Rectal smooth muscle tissue (tissue), 1 donor: ENCODE results near the gene HMCN1.
"Not testable (repeated sequence)": the region's sequence is repeated elsewhere in the genome, so short reads cannot be mapped to it uniquely, and the experiment has no call there.

Experiments
- H3K27ac ChIP-seq: one replicate; pipeline ENCODE4 v1.7.0; 2013; ENCODE audit warnings: low read depth, low read length, inconsistent platforms
- H3K27me3 ChIP-seq: one replicate; pipeline ENCODE4 v1.7.0; 2013; ENCODE audit warnings: low read length; ENCODE audit not compliant: control insufficient read depth, insufficient read depth
- H3K36me3 ChIP-seq: one replicate; pipeline ENCODE4 v1.7.0; 2013; ENCODE audit warnings: low read length; ENCODE audit not compliant: control insufficient read depth, insufficient read depth
- H3K4me1 ChIP-seq: one replicate; pipeline ENCODE4 v1.7.0; 2013; ENCODE audit warnings: low read length; ENCODE audit not compliant: control insufficient read depth, insufficient read depth
- H3K4me3 ChIP-seq: one replicate; pipeline ENCODE4 v1.7.0; 2013; ENCODE audit warnings: low read length
- H3K9ac ChIP-seq: one replicate; pipeline ENCODE4 v1.7.0; 2013; ENCODE audit warnings: low read length

HMCN1 gene

DNA sequence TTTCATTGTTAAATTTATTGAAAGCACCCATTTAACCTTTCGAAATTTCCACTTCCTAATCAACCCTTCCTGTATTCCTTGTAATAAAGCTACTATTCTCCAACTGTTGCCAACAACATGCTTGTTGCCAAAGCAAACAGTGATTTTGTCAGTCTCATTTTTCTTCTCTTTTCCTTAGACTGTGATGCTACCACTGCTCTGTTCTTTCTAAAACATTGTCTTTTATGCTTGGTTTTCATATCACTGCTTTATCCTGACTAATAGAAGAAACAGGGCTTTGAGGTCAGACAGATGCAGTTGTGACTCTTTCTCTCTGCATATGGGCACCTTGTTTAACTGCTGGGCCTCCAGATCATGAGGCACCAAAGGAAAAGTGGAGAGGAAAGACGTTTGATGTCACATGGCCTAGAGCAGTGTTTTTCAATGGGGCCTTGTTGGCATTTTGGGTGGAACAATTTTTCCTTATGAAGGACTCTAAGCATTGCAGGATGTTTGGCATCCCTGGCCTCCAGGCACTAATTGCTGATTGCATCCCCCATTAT is 56.1 kb downstream of the HMCN1 start:
- H3K4me1 ChIP-seq: no peaks in the 10 kb centered on the region
- H3K27ac ChIP-seq: no peak overlapping the region
- H3K4me3 ChIP-seq: no peak overlapping the region
- H3K9ac ChIP-seq: no peak overlapping the region
- no peaks in the 10 kb centered on the region for H3K36me3 ChIP-seq
- no peaks in the 10 kb centered on the region for H3K27me3 ChIP-seq

DNA sequence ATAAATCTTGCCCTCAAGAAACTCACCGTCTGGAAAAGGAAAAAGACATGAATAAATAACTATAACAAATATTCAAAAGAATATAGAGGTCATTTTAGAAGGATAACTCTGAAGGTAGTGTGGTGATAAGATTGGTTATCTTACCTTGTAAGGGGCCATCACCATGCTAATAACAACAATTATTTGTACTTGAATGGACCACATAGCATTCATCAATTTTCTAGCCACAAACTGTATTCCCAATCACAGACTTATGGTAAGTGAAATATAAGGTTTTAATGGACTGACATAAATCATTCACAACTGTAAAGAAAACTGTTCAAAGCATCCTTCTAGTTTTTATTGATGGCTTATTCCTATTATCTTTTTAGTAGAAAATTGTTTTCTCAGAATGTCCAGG is 57.8 kb downstream of the HMCN1 start:
- no peak overlapping the region for H3K9ac ChIP-seq
- no peaks in the 10 kb centered on the region for H3K27me3 ChIP-seq
- no peaks in the 10 kb centered on the region for H3K4me1 ChIP-seq
- no peak overlapping the region for H3K4me3 ChIP-seq
- H3K27ac ChIP-seq: no peak overlapping the region
- H3K36me3 ChIP-seq: no peaks in the 10 kb centered on the region

DNA sequence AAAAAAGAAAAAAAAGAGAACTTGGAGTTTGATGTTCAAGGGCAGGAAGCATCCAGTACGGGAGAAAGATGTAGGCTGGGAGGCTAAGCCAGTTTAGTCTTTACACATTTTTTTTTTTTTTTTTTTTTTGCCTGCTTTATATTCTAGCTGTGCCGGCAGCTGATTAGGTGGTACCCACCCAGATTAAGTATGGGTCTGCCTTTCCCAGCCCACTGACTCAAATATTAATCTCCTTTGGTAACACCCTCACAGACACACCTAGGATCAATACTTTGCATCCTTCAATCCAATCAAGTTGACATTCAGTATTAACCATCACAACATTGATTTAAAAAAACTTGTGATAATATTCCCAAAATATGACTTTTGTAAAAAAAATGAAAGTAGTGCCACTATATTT is 60.3 kb downstream of the HMCN1 start:
- not testable (repeated sequence) for H3K27ac ChIP-seq, H3K36me3 ChIP-seq, H3K27me3 ChIP-seq, H3K9ac ChIP-seq, H3K4me3 ChIP-seq, H3K4me1 ChIP-seq

DNA sequence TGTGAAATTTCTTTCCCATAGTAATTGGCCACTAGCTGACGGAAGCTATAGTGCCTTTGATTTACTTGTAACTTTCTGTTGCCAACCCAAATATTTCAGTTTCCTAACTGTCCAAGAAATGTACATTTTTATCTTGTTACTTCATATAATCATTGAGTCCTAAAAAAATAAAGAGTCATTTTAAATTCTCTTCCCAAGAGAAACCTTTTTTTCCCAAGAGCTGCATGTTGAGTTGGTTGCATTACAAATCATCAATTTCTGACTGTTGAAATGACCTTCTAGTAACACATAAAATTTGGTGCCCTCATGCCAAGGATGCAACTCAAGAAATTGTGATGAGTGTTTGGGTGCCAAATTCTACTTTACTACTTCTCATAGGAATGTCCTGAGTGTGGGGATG is 61.0 kb downstream of the HMCN1 start:
- Histone ChIP-seq H3K27me3 (no peaks in the 10 kb centered on the region), H3K27ac (no peak overlapping the region), H3K36me3 (no peaks in the 10 kb centered on the region), H3K9ac (no peak overlapping the region), H3K4me1 (no peaks in the 10 kb centered on the region), H3K4me3 (no peak overlapping the region)

DNA sequence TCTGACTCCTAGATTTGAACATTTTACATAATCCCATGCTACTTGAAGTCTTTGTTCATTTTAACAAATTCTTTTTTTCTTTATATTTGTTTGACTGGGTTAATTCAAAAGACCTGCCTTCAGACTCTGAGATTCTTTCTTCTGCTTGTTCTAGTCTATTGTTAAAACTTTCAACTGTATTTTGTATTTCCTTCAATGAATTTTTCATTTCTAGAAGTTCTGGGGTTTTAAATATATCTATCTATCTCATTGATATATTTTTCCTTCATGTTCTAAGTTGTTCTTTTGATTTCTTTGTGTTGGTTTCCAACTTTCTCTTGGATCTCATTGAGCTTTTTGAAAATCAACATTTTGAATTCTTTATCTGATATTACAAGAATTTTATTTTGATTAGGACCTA is 64.3 kb downstream of the HMCN1 start:
- no peaks in the 10 kb centered on the region for H3K36me3 ChIP-seq
- no peak overlapping the region for H3K4me3 ChIP-seq
- no peak overlapping the region for H3K27ac ChIP-seq
- no peaks in the 10 kb centered on the region for H3K27me3 ChIP-seq
- no peaks in the 10 kb centered on the region for H3K4me1 ChIP-seq
- H3K9ac ChIP-seq: no peak overlapping the region

DNA sequence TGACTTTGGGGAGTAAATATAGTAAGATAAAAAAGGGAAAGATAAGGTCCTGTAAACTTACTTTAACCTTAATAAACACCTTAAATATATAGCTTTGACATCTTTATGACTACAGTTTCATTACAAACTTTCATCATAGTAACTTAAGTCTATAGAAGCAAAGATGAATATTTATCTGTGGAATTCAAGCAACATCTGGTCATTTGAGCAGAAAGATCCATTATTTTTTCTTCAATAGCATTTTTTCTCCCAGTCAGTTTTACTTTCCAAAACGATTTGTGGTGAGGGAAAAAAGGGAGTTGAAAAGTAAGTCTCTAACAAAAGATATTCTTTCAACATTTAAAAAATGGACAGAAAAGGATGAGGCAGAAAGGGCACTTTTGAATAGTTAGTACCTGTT is 69.0 kb downstream of the HMCN1 start:
- Histone ChIP-seq H3K36me3 (no peaks in the 10 kb centered on the region), H3K4me3 (no peak overlapping the region), H3K9ac (no peak overlapping the region), H3K4me1 (no peaks in the 10 kb centered on the region), H3K27me3 (no peaks in the 10 kb centered on the region), H3K27ac (no peak overlapping the region)

DNA sequence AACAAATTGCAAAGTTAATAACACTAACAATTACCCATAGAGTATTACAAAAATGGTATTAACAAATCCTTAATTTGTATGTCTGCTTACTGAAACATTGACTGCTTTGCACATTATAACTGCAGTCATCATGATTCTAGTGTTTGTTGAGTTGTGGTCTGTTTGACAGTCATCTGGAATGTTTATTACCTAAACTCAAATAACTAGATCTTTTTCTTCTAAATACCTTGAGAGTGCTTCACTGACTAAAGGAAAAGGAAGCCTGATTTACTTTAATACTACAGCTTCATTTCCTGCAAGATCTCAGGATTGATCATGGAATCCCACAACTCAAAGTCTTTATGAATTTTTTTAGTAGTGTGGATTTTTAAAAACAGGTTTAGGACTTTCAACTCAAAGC is 70.0 kb downstream of the HMCN1 start:
- no peaks in the 10 kb centered on the region for H3K27me3 ChIP-seq
- H3K4me3 ChIP-seq: no peak overlapping the region
- H3K36me3 ChIP-seq: no peaks in the 10 kb centered on the region
- H3K4me1 ChIP-seq: no peaks in the 10 kb centered on the region
- H3K9ac ChIP-seq: no peak overlapping the region
- H3K27ac ChIP-seq: no peak overlapping the region

DNA sequence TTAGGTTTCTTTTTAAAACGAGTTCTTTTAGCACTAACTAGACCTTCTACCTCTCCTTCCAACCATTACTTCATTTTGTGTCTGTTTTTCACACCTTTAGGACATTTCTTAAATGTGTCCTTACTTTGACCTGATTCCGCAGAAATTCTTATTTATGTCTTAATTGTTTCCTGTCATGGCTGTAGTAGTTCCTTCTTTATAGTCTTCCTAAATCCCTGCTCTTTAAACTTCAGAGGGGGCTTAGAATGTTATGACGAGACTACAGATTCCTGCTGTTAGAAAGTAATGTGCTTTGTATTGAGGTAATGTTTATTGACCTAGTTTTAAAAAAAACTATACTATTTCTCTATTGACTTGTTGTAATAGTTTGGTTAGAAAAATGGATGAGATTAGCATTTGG is 70.4 kb downstream of the HMCN1 start:
- H3K4me1 ChIP-seq: no peaks in the 10 kb centered on the region
- no peak overlapping the region for H3K4me3 ChIP-seq
- H3K27ac ChIP-seq: no peak overlapping the region
- H3K27me3 ChIP-seq: no peaks in the 10 kb centered on the region
- no peaks in the 10 kb centered on the region for H3K36me3 ChIP-seq
- no peak overlapping the region for H3K9ac ChIP-seq

DNA sequence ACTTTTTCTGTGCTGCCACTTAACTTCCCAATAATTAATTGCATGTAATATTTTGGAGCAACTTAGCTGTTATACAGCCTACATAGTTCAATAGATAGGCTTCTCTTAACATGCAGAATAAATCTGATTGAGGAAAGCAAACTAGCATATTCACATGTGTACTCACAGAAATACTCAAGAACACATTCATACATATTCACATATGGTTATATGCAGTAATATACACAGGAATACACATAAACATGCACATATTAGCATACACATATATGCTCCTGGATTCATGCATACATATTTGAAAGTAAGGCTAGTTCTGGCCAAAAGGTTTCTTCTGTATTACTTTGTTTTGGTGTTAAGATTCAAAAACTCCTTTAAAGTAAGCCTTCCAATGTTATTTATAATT is 73.1 kb downstream of the HMCN1 start:
- Histone ChIP-seq H3K36me3 (no peaks in the 10 kb centered on the region), H3K27ac (no peak overlapping the region), H3K9ac (no peak overlapping the region), H3K27me3 (no peaks in the 10 kb centered on the region), H3K4me3 (no peak overlapping the region), H3K4me1 (no peaks in the 10 kb centered on the region)

DNA sequence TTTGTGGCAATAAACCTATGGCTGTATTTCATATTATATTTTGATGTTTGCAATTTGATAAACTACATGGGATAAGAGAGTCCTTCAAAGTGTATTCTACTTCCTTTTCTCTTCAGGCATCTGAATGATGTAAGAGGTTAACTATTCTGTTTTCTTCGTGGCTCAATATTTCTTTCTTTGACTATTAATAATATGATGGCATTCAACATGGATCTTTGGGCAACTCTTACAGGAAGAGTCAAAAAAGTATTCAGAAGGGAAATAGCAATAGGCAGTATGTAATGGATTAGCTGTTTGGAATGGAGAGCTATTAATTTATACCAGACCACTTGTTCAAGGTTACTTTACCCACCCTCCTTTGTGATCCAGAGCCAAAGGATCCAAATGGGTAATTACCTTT is 74.4 kb downstream of the HMCN1 start:
- no peaks in the 10 kb centered on the region for H3K36me3 ChIP-seq
- H3K9ac ChIP-seq: no peak overlapping the region
- H3K4me1 ChIP-seq: no peaks in the 10 kb centered on the region
- H3K27ac ChIP-seq: no peak overlapping the region
- no peaks in the 10 kb centered on the region for H3K27me3 ChIP-seq
- H3K4me3 ChIP-seq: no peak overlapping the region

DNA sequence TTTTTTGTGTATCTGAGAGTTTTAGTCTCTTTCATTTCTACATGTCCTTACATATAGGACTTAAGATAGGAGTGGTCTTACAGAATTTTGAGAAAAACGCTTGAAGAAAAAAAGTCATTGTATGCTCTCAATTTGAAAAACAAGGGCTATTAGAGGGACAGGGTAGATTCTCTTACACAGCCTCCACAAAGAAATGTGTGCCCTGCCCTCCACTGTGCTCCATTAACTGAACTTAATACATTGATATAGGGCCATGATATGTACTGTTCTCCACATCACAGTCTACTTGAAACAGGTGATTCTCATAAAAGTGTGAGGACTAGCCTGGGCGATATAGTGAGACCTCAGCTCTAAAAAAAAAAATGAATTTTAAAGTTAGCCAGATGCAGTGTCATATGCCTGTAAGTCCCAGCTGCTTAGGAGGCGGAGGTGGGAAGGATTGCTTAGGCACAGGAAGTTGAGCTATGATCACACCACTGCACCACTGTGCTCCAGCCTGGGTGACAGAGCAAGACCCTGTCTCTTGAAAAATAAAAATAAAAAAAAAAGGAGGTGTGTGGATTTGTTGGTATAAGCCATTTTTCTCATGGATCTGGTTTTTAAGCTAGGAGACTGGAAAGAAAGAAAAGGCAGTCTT is 77.0 kb downstream of the HMCN1 start:
- Histone ChIP-seq H3K36me3 (no peaks in the 10 kb centered on the region), H3K27me3 (no peaks in the 10 kb centered on the region), H3K4me1 (no peaks in the 10 kb centered on the region), H3K9ac (no peak overlapping the region), H3K27ac (no peak overlapping the region), H3K4me3 (no peak overlapping the region)

DNA sequence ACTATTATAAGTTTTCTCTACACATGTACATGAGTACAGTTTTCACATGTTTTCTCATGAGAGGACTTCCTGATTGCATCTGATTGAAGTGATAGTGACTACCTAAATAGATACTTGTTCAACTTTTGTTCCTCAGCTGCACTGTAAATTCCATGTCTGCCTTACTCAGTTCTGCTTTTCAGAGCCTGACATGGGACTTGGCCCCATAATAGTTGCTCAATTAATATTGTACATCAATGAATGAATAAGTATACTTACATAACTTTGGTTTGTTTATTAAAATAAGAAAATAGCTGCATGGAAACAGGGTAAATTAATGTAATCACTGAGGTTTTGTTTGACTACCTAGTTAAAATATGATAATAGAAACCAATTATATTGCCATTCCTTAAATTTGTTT is 78.7 kb downstream of the HMCN1 start:
- Histone ChIP-seq H3K27me3 (no peaks in the 10 kb centered on the region), H3K4me1 (no peaks in the 10 kb centered on the region), H3K27ac (no peak overlapping the region), H3K9ac (no peak overlapping the region), H3K36me3 (no peaks in the 10 kb centered on the region), H3K4me3 (no peak overlapping the region)

DNA sequence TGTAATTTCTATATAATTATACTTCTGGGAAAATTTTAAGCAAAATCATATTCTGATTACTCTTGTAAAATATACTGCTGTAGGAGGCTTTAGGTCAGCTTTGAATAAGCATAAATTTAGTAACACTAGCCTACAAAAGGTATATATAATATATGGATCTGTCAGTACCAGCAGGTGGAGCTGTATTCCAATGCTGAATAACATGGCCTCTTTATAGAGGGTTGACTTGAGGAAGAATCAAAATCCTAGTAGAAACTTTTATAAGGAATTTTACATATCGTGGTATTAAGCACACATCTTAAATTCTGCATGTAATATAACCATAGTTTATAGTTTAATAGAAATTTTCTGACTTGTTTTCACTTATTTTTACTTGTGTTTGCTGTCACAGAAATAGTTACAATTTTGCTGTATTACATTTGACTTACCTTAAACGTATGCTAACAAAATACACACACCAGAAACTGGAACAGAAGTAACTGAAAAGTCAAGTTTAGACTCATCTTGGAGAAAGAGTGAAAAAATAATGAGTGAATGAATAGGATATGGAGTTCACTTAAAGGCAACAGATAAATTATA is 79.3 kb downstream of the HMCN1 start:
- no peaks in the 10 kb centered on the region for H3K27me3 ChIP-seq
- no peak overlapping the region for H3K9ac ChIP-seq

More for the DNA sequence above, 79.3 kb downstream of the HMCN1 start:
- no peak overlapping the region for H3K27ac ChIP-seq
- H3K4me1 ChIP-seq: no peaks in the 10 kb centered on the region
- H3K36me3 ChIP-seq: no peaks in the 10 kb centered on the region
- no peak overlapping the region for H3K4me3 ChIP-seq
